Panc1 (cell line): ENCODE results near the gene TST.

Experiments used
- POLR2AphosphoS5 ChIP-seq: IDR thresholded peaks from 2 replicates; pipeline ENCODE4 v1.6.1; 2012; ENCODE audit warnings: mild to moderate bottlenecking, low read depth, low read length, moderate library complexity
- SIN3A ChIP-seq: IDR thresholded peaks from 2 replicates; pipeline ENCODE4 v1.6.1; 2012; ENCODE audit warnings: low read depth, mild to moderate bottlenecking, low read length, moderate library complexity, borderline replicate concordance; ENCODE audit not compliant: insufficient read depth
- TF ChIP-seq, protein P1 (sequence below): fragments of 450-650 bp; IDR thresholded peaks from 2 replicates; pipeline ENCODE4 v1.5.1; 2017; ENCODE audit warnings: mild to moderate bottlenecking
- TF ChIP-seq, protein P2 (sequence below), 2 experiments: IDR thresholded peaks; 2 replicates each; pipeline ENCODE4 v1.6.1; 2011 to 2012; ENCODE audit warnings: low read depth in 2 of 2, control low read depth in 1 of 2, low read length in 1 of 2, mild to moderate bottlenecking in 1 of 2, moderate library complexity in 1 of 2; ENCODE audit not compliant: insufficient read depth in 1 of 2

DNA sequence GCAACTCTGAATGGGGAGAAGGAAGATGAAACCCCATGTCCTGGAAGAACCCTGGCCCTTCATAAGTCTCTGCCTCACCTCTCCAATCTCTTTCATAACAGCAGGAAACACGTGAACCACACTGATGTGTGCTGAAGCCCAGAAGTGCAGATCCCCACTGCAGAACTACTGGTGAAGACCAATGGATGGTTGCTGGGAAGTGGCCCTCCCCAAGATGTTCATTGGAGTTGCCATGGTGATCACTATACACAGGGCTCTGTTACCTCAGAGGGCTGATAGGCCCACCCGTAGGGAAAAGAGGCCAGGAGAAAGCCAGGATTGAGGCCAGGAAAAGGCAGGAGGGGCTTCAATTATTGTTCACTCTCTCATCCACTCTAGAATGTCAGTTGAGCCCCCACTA, 11.6 kb downstream of the TST start:
- TF ChIP-seq POLR2AphosphoS5 = no peak
- TF ChIP-seq, protein P1, sequence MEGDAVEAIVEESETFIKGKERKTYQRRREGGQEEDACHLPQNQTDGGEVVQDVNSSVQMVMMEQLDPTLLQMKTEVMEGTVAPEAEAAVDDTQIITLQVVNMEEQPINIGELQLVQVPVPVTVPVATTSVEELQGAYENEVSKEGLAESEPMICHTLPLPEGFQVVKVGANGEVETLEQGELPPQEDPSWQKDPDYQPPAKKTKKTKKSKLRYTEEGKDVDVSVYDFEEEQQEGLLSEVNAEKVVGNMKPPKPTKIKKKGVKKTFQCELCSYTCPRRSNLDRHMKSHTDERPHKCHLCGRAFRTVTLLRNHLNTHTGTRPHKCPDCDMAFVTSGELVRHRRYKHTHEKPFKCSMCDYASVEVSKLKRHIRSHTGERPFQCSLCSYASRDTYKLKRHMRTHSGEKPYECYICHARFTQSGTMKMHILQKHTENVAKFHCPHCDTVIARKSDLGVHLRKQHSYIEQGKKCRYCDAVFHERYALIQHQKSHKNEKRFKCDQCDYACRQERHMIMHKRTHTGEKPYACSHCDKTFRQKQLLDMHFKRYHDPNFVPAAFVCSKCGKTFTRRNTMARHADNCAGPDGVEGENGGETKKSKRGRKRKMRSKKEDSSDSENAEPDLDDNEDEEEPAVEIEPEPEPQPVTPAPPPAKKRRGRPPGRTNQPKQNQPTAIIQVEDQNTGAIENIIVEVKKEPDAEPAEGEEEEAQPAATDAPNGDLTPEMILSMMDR = no peak
- TF ChIP-seq, protein P2, sequence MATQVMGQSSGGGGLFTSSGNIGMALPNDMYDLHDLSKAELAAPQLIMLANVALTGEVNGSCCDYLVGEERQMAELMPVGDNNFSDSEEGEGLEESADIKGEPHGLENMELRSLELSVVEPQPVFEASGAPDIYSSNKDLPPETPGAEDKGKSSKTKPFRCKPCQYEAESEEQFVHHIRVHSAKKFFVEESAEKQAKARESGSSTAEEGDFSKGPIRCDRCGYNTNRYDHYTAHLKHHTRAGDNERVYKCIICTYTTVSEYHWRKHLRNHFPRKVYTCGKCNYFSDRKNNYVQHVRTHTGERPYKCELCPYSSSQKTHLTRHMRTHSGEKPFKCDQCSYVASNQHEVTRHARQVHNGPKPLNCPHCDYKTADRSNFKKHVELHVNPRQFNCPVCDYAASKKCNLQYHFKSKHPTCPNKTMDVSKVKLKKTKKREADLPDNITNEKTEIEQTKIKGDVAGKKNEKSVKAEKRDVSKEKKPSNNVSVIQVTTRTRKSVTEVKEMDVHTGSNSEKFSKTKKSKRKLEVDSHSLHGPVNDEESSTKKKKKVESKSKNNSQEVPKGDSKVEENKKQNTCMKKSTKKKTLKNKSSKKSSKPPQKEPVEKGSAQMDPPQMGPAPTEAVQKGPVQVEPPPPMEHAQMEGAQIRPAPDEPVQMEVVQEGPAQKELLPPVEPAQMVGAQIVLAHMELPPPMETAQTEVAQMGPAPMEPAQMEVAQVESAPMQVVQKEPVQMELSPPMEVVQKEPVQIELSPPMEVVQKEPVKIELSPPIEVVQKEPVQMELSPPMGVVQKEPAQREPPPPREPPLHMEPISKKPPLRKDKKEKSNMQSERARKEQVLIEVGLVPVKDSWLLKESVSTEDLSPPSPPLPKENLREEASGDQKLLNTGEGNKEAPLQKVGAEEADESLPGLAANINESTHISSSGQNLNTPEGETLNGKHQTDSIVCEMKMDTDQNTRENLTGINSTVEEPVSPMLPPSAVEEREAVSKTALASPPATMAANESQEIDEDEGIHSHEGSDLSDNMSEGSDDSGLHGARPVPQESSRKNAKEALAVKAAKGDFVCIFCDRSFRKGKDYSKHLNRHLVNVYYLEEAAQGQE (IDR thresholded peaks at IDR 0.05; ENCODE audit: insufficient read depth in 1 of 2, low read depth in 2 of 2, low read length in 1 of 2) = no peak
- TF ChIP-seq SIN3A = no peak
